ENCODE data around the gene ATP9B. TPM values are rescaled to one million over a fixed set of nuclear protein-coding genes. Genes with fewer than 3 reads are reported as not detected.

ATP9B gene
- total and polyA plus RNA-seq, 2 donors = 20.2 to 89.2 TPM

- no peak overlapping the region for H3K4me3 ChIP-seq (ENCODE audit: low read depth, low read length)
- 83% methylated on average over 20 of the region's 20 CpGs for WGBS
- no peak overlapping the region for H3K27ac ChIP-seq (ENCODE audit: low read depth)
- no peaks in the 10 kb centered on the region for H3K36me3 ChIP-seq (ENCODE audit: insufficient read depth)
- H3K4me1 ChIP-seq (ENCODE audit: insufficient read depth) = no peaks in the 10 kb centered on the region
- DNase-seq (ENCODE audit: extremely low spot score) = no peak
Observed at GRCh38 chr18:79383388-79384056, 314.3 kb downstream of the ATP9B start.

GRCh38 chr18:79384151-79384807, 315.1 kb downstream of the ATP9B start:
- Histone ChIP-seq H3K4me1 (ENCODE audit: insufficient read depth) (no peaks in the 10 kb centered on the region), H3K27ac (ENCODE audit: low read depth) (no peak overlapping the region), H3K36me3 (ENCODE audit: insufficient read depth) (no peaks in the 10 kb centered on the region), H3K4me3 (ENCODE audit: low read depth, low read length) (no peak overlapping the region)
- 42% methylated on average over 17 of the region's 17 CpGs for WGBS
- no peak for DNase-seq (ENCODE audit: extremely low spot score)

GRCh38 chr18:79384834-79385233, 315.6 kb downstream of the ATP9B start:
- WGBS = 68% methylated on average over 16 of the region's 16 CpGs
- H3K4me3 ChIP-seq (ENCODE audit: low read depth, low read length) = no peak overlapping the region
- no peaks in the 10 kb centered on the region for H3K36me3 ChIP-seq (ENCODE audit: insufficient read depth)
- H3K4me1 ChIP-seq (ENCODE audit: insufficient read depth) = no peaks in the 10 kb centered on the region
- no peak overlapping the region for H3K27ac ChIP-seq (ENCODE audit: low read depth)
- DNase-seq (ENCODE audit: extremely low spot score) = no peak

- Histone ChIP-seq H3K4me1 (ENCODE audit: insufficient read depth) (no peaks in the 10 kb centered on the region), H3K27ac (ENCODE audit: low read depth) (no peak overlapping the region)
- WGBS = 78% methylated on average over 17 of the region's 17 CpGs
Observed at GRCh38 chr18:79385326-79385707, 316.1 kb downstream of the ATP9B start.

GRCh38 chr18:79385708-79386341, 316.6 kb downstream of the ATP9B start:
- Histone ChIP-seq H3K36me3 (ENCODE audit: insufficient read depth) (no peaks in the 10 kb centered on the region), H3K27ac (ENCODE audit: low read depth) (no peak overlapping the region), H3K4me3 (ENCODE audit: low read depth, low read length) (no peak overlapping the region), H3K4me1 (ENCODE audit: insufficient read depth) (no peaks in the 10 kb centered on the region)
- 60% methylated on average over 21 of the region's 21 CpGs for WGBS
- no peak for DNase-seq (ENCODE audit: extremely low spot score)

More at GRCh38 chr18:79385326-79385707, 316.1 kb downstream of the ATP9B start:
- DNase-seq (ENCODE audit: extremely low spot score) = no peak
- H3K36me3 ChIP-seq (ENCODE audit: insufficient read depth) = no peaks in the 10 kb centered on the region
- no peak overlapping the region for H3K4me3 ChIP-seq (ENCODE audit: low read depth, low read length)

GRCh38 chr18:79386547-79386946, 317.4 kb downstream of the ATP9B start:
- H3K27ac ChIP-seq (ENCODE audit: low read depth) = no peak overlapping the region
- WGBS = 93% methylated on average over 14 of the region's 14 CpGs
- no peak overlapping the region for H3K4me3 ChIP-seq (ENCODE audit: low read depth, low read length)
- no peak for DNase-seq (ENCODE audit: extremely low spot score)
- H3K36me3 ChIP-seq (ENCODE audit: insufficient read depth) = no peaks in the 10 kb centered on the region
- H3K4me1 ChIP-seq (ENCODE audit: insufficient read depth) = no peaks in the 10 kb centered on the region

- Histone ChIP-seq H3K4me3 (ENCODE audit: low read depth, low read length) (no peak overlapping the region), H3K4me1 (ENCODE audit: insufficient read depth) (no peaks in the 10 kb centered on the region), H3K36me3 (ENCODE audit: insufficient read depth) (no peaks in the 10 kb centered on the region), H3K27ac (ENCODE audit: low read depth) (no peak overlapping the region)
- WGBS = 78% methylated on average over 6 of the region's 6 CpGs
- no peak for DNase-seq (ENCODE audit: extremely low spot score)
Observed at GRCh38 chr18:79387214-79387613, 318.0 kb downstream of the ATP9B start.

GRCh38 chr18:79387615-79388014, 318.4 kb downstream of the ATP9B start:
- no peaks in the 10 kb centered on the region for H3K4me1 ChIP-seq (ENCODE audit: insufficient read depth)
- H3K4me3 ChIP-seq (ENCODE audit: low read depth, low read length) = no peak overlapping the region
- H3K36me3 ChIP-seq (ENCODE audit: insufficient read depth) = no peaks in the 10 kb centered on the region
- H3K27ac ChIP-seq (ENCODE audit: low read depth) = no peak overlapping the region
- no peak for DNase-seq (ENCODE audit: extremely low spot score)
- 69% methylated on average over 11 of the region's 11 CpGs for WGBS

GRCh38 chr18:79388043-79388442, 318.8 kb downstream of the ATP9B start:
- no peak for DNase-seq (ENCODE audit: extremely low spot score)
- Histone ChIP-seq H3K27ac (ENCODE audit: low read depth) (no peak overlapping the region), H3K36me3 (ENCODE audit: insufficient read depth) (no peaks in the 10 kb centered on the region), H3K4me3 (ENCODE audit: low read depth, low read length) (no peak overlapping the region), H3K4me1 (ENCODE audit: insufficient read depth) (peaks cover under 1% of the 10 kb centered on the region)
- 63% methylated on average over 7 of the region's 7 CpGs for WGBS

- DNase-seq (ENCODE audit: extremely low spot score) = no peak
- Histone ChIP-seq H3K4me1 (ENCODE audit: insufficient read depth) (peaks cover 2% of the 10 kb centered on the region), H3K27ac (ENCODE audit: low read depth) (no peak overlapping the region), H3K36me3 (ENCODE audit: insufficient read depth) (no peaks in the 10 kb centered on the region), H3K4me3 (ENCODE audit: low read depth, low read length) (no peak overlapping the region)
- WGBS = 35% methylated on average over 4 of the region's 4 CpGs
Observed at GRCh38 chr18:79389689-79390088, 320.5 kb downstream of the ATP9B start.

GRCh38 chr18:79392226-79392625, 323.0 kb downstream of the ATP9B start:
- WGBS = 86% methylated on average over 8 of the region's 8 CpGs

GRCh38 chr18:79393181-79393634, 324.0 kb downstream of the ATP9B start:
- Histone ChIP-seq H3K4me3 (ENCODE audit: low read depth, low read length) (peak overlapping the region; percentile 48), H3K4me1 (ENCODE audit: insufficient read depth) (peaks cover 5% of the 10 kb centered on the region), H3K36me3 (ENCODE audit: insufficient read depth) (no peaks in the 10 kb centered on the region), H3K27ac (ENCODE audit: low read depth) (no peak overlapping the region)
- no peak for DNase-seq (ENCODE audit: extremely low spot score)
- 6% methylated on average over 30 of the region's 30 CpGs for whole genome bisulfite sequencing

More at GRCh38 chr18:79392226-79392625, 323.0 kb downstream of the ATP9B start:
- peaks cover 5% of the 10 kb centered on the region for H3K4me1 ChIP-seq (ENCODE audit: insufficient read depth)
- DNase-seq (ENCODE audit: extremely low spot score) = no peak
- no peak overlapping the region for H3K27ac ChIP-seq (ENCODE audit: low read depth)
- H3K36me3 ChIP-seq (ENCODE audit: insufficient read depth) = no peaks in the 10 kb centered on the region
- H3K4me3 ChIP-seq (ENCODE audit: low read depth, low read length) = no peak overlapping the region

GRCh38 chr18:79393635-79394533, 324.7 kb downstream of the ATP9B start:
- under 1% methylated on average over 81 of the region's 83 CpGs for WGBS
- Histone ChIP-seq H3K27ac (ENCODE audit: low read depth) (peak overlapping the region; percentile 87), H3K4me3 (ENCODE audit: low read depth, low read length) (peak overlapping the region; percentile 48), H3K4me1 (ENCODE audit: insufficient read depth) (peaks cover 5% of the 10 kb centered on the region), H3K36me3 (ENCODE audit: insufficient read depth) (no peaks in the 10 kb centered on the region)
- DNase-seq (ENCODE audit: extremely low spot score) = peak; percentile 67
